Measurements from ENCODE around the gene KIF26B. TPM values are rescaled to one million over a fixed set of nuclear protein-coding genes. Genes with fewer than 3 reads are reported as not detected.

Gene KIF26B
- total RNA-seq, 6 experiments from 2014 or later = 0.31 to 0.55 (median 0.35) TPM

GRCh38 chr1:245222931-245223595 lies 68.3 kb downstream of the KIF26B start:
- Histone ChIP-seq H3K4me1 (no peaks in the 10 kb centered on the region), H3K27me3 (no peaks in the 10 kb centered on the region), H3K9me3 (no peaks in the 10 kb centered on the region), H3K36me3 (no peaks in the 10 kb centered on the region), H3K4me3 (no peak overlapping the region), H3K27ac (no peak overlapping the region)
- 45% methylated on average over 2 of the region's 2 CpGs for WGBS (ENCODE audit: insufficient coverage, low coverage, low lambda C conversion rate, missing lambda C conversion rate)
- intact Hi-C loops (cut with DNase I) = no loop called here
- no peak for TF ChIP-seq CTCF (IDR thresholded peaks at IDR 0.05)
- TF ChIP-seq POLR2A (IDR thresholded peaks at IDR 0.05) = no peak
- ATAC-seq (no peak), DNase-seq (no peak)

GRCh38 chr1:245225322-245226202 lies 70.8 kb downstream of the KIF26B start:
- ATAC-seq (peak in 3 of 4 donors; percentile 21 to 44 (median 39)), DNase-seq (no peak)
- 58% methylated on average over 16 of the region's 16 CpGs for WGBS (ENCODE audit: insufficient coverage, low coverage, low lambda C conversion rate, missing lambda C conversion rate)
- no peaks in the 10 kb centered on the region for H3K36me3 ChIP-seq
- H3K27me3 ChIP-seq = no peaks in the 10 kb centered on the region
- intact Hi-C loops (cut with DNase I) = no loop called here
- H3K27ac ChIP-seq = no peak overlapping the region
- H3K9me3 ChIP-seq = no peaks in the 10 kb centered on the region
- H3K4me3 ChIP-seq = no peak overlapping the region
- no peaks in the 10 kb centered on the region for H3K4me1 ChIP-seq
- no peak for TF ChIP-seq CTCF (IDR thresholded peaks at IDR 0.05)
- no peak for TF ChIP-seq POLR2A (IDR thresholded peaks at IDR 0.05)

- Histone ChIP-seq H3K4me3 (no peak overlapping the region), H3K9me3 (no peaks in the 10 kb centered on the region), H3K27me3 (no peaks in the 10 kb centered on the region), H3K27ac (no peak overlapping the region), H3K4me1 (no peaks in the 10 kb centered on the region), H3K36me3 (no peaks in the 10 kb centered on the region)
- no peak for DNase-seq
- TF ChIP-seq POLR2A (IDR thresholded peaks at IDR 0.05) = no peak
- no peak for TF ChIP-seq CTCF (IDR thresholded peaks at IDR 0.05)
- 75% methylated on average over 5 of the region's 5 CpGs for WGBS (ENCODE audit: insufficient coverage, low coverage, low lambda C conversion rate, missing lambda C conversion rate)
- no peak for ATAC-seq
- intact Hi-C loops (cut with DNase I) = no loop called here
Measured at GRCh38 chr1:245226203-245226499, 71.4 kb downstream of the KIF26B start.

- Histone ChIP-seq H3K4me3 (no peak overlapping the region), H3K4me1 (no peaks in the 10 kb centered on the region), H3K9me3 (no peaks in the 10 kb centered on the region), H3K36me3 (no peaks in the 10 kb centered on the region), H3K27me3 (no peaks in the 10 kb centered on the region), H3K27ac (no peak overlapping the region)
- no peak for ATAC-seq
- 77% methylated on average over 8 of the region's 8 CpGs for WGBS (ENCODE audit: insufficient coverage, low coverage, low lambda C conversion rate, missing lambda C conversion rate)
- intact Hi-C loops (cut with DNase I) = no loop called here
- no peak for DNase-seq
- TF ChIP-seq CTCF (IDR thresholded peaks at IDR 0.05) (no peak), POLR2A (IDR thresholded peaks at IDR 0.05) (no peak)
Measured at GRCh38 chr1:245229051-245229450, 74.3 kb downstream of the KIF26B start.
